Stimulated activated CD8-positive, alpha-beta memory T cell treated with anti-CD3 and anti-CD28 coated beads, Interleukin-15, amount 100 ng/mL, for 1 hour (primary cell): ENCODE data around the gene CNTLN.

ENCODE experiments used
- DNase-seq: peaks from one replicate; pipeline ENCODE4 v3.0.0-alpha.2; 2020; ENCODE audit warnings: low read depth

CNTLN gene, protein sequence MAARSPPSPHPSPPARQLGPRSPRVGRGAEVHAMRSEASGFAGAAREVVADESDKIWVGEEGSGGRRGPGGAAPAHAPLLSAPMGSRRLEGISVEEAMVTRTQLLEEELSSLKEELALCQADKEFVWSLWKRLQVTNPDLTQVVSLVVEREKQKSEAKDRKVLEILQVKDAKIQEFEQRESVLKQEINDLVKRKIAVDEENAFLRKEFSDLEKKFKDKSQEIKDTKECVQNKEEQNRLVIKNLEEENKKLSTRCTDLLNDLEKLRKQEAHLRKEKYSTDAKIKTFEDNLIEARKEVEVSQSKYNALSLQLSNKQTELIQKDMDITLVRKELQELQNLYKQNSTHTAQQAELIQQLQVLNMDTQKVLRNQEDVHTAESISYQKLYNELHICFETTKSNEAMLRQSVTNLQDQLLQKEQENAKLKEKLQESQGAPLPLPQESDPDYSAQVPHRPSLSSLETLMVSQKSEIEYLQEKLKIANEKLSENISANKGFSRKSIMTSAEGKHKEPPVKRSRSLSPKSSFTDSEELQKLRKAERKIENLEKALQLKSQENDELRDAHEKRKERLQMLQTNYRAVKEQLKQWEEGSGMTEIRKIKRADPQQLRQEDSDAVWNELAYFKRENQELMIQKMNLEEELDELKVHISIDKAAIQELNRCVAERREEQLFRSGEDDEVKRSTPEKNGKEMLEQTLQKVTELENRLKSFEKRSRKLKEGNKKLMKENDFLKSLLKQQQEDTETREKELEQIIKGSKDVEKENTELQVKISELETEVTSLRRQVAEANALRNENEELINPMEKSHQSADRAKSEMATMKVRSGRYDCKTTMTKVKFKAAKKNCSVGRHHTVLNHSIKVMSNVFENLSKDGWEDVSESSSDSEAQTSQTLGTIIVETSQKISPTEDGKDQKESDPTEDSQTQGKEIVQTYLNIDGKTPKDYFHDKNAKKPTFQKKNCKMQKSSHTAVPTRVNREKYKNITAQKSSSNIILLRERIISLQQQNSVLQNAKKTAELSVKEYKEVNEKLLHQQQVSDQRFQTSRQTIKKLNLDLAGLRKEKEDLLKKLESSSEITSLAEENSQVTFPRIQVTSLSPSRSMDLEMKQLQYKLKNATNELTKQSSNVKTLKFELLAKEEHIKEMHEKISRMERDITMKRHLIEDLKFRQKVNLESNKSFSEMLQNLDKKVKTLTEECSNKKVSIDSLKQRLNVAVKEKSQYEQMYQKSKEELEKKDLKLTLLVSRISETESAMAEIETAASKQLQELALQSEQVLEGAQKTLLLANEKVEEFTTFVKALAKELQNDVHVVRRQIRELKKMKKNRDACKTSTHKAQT (N-terminal part only)

DNA sequence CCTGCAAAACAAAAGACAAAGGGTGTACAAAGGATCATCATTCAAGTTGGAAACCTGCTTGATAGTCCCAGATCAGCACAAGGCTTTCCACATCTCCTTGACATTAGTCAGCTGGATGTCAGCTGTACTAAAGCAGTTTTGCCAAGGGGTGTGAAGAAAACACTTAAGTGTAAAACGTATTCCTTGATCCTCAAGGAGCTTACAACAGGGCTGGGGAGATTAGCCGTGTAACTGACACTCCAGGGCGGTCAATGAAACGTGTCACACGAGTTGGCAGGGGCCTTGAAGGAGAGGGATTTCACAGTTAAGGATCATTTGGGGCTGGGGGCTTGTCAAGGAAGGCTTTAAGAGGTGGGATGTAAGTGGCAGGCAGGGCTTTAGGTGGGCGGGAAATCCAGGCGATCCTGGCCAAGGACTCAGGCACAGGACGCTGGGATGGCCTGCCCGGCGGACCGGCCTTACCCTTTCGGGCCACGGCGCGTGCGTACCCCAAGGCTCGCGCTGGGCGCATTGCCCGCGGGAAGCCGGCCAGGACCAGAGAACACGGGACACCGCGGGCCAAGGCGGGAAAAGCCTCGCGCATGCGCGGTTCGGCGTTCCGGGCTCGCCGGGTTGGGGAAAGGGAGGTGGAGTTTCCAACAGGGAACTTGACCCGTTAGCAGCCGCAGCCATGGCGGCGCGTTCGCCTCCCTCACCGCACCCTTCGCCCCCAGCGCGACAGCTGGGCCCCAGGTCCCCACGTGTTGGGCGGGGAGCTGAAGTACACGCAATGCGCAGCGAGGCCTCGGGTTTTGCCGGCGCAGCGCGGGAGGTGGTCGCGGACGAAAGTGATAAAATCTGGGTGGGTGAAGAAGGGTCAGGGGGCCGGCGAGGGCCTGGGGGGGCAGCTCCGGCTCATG is at the start of gene CNTLN:
CNTLN (plus strand) TSS at position 645 of the 899 bp plus-strand sequence; CDS start at position 671, 26 bp downstream.
- no peak for DNase-seq

- DNase-seq: no peak
These were observed 46.3 kb upstream of the CNTLN start for GRCh38 chr9:17088566-17088965.

GRCh38 chr9:17090041-17090440 is 44.8 kb upstream of the CNTLN start:
- DNase-seq: no peak

DNA sequence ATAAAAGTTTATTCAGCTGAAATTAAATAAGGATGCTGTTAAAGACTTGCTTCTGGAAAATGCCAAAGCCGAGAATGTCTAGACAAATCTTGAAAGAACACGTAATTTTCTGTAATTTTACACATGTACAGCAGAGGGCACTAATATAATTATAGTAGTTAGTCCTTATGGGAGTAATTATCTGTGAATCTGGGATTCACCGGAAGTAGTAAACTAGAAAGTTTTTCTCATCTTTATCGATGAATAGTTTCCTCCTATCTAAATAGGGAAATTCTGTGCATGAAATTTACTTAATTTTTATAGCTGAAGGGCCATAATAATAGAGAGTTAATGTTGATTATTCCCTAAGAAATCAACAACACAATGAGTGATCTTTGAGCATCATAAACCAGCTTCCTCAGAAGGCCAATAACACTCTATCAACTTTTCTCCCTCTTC is 18.4 kb upstream of the CNTLN start:
- DNase-seq: no peak

DNA sequence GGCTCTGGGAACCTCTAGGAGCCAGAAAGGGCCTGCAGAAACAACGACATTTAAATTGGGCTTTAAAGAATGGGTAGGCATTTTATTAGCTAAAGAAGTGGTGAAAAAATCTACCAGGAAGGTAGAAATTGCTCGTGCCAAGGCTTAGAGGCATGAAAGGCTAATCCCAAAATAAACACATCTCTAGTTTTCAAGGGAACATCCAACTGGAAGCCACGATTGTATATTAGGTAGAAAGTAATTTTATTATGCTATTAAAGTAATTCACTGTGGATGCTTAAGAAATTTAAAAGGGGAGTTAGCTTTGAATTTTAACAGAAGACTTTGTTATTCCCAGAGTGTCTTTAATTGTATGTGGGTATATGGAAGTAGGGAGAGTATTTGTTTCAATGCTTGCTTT is 17.5 kb upstream of the CNTLN start:
- no peak for DNase-seq

GRCh38 chr9:17120203-17120602 is 14.6 kb upstream of the CNTLN start:
- DNase-seq: no peak

DNA sequence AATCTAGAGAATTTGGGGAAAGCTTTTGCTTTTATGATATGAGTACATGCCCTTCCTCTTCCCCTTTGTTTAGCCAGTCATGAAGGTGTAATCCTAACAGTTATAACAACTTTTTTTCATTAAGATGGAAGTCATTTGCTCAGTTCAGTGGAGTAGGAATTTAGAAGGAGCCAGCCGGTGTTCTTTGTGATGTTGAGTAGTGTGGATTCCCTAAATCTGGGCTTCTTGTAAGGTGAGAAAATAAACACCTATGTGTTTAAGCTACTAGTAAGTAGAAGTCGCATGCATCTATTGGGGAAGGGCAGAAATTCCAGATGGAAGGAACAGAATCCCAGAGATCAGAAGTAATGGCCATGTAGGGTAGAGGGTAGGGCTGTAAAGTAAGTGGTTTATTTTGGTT is 13.6 kb upstream of the CNTLN start:
- DNase-seq: no peak

DNA sequence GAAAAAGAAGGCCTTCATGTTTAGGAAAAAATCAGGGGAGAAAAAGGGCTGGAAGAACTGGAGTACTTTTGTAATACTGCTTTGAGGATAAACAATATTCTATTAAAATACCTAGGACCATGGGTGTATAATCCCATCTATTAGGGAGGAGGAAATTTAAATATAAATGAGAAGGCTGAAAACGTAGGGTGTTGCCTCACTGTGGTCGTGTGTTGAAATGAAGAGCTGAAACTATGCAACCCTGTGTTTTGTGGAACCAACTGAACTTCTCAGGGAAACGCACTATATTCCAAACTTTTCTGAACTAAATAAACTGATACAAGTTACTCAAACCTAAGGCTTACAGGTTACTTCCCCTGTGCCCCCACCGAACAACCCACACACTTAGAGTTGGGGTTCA is 4.5 kb upstream of the CNTLN start:
- DNase-seq: no peak

- no peak for DNase-seq
These were observed 4.1 kb upstream of the CNTLN start for GRCh38 chr9:17130725-17131124.

GRCh38 chr9:17131494-17131893 is 3.3 kb upstream of the CNTLN start:
- DNase-seq: no peak

DNA sequence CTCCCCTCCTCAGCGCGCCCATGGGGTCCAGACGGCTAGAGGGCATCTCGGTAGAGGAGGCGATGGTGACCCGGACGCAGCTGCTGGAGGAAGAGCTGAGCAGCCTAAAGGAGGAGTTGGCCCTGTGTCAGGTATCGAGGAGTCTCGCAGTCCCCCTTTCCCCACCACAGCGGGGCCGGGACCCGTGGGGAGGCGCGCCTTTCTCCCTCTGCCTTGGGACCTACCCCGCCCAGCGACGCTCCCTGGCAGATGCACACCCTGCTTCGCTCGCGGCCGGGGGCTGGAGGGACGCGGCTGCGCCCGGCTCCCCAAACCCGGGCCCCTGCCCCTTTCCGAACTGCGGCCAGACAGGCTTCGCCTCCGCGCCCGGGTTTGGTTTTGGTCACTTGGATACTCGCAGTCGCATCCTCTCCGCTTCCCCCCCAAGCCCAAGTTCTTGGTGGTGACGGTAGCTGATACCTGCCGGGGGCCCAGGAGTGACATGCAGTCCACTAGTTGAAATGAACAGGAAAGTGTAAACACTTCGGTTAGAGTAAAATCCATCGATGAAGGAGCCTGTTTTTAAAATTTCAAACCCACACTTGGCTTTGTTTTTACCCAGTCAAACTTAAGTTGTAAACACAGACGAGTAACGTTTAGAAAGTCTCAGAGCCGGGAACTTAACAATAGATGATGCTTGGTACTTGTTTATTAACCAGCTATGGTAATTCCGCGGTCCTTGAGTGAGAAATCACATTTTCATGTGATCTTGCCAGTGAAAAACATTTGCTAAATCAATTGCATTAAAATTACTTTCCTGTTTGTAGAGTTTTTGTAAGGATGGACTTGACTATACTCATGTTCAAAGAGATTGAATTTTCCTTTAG is 688 bp downstream of the CNTLN start:
- DNase-seq: no peak

DNA sequence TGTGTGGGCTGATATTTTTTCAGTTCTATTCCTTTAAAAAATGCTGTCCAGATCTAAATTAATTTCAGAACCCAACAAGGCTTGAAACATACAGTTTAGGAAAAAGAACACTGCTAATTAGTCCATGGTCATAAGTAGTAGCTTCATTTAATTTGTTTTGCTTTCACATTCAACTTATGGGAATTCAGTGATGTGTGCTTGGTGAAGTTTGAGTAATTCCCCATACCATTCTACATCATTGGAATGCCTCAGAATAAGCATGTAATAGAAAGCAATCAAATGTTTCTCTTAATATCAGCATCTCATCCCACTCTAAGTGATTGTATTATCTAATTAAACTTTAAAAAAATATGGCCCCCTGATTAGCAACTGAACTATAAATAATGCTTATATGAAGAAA is 2.7 kb downstream of the CNTLN start:
- DNase-seq: no peak

GRCh38 chr9:17138503-17138902 is 3.7 kb downstream of the CNTLN start:
- no peak for DNase-seq

DNA sequence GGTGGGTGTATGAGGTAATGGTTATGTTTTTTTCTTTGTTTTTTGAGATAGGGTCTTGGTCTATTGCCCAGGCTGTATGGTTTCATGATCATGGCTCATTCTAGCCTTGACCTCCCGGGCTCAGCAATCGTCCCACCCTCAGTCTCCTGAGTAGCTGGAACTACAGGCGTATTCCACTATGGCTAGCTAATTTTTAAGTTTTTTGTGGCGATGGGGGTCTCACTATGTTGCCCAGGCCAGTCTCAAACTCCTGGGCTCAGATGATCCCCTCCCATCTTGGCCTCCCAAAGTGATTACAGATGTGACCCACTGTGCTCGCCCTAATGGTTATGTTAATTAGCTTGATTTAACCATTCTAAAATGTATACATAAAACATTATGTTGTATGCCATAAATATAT is 5.6 kb downstream of the CNTLN start:
- no peak for DNase-seq

DNA sequence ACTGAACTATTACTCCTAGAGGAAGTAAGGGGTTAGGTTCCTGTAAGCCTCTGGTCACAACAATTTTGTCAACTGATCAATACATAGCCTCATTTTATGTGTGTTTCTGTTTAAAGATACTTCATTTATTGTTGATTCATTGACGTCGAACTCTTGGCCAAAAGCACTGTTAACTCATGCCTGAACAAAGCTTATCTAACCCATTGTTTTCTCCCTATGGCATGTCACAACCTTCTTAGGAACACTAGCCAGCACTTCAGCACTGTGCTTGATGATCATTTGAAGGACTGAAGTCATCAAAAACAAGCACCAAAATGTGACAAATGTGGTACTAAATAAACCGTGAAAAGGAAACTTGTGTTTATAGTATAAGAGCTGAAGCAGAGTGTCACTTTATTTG is 13.5 kb downstream of the CNTLN start:
- no peak for DNase-seq

DNA sequence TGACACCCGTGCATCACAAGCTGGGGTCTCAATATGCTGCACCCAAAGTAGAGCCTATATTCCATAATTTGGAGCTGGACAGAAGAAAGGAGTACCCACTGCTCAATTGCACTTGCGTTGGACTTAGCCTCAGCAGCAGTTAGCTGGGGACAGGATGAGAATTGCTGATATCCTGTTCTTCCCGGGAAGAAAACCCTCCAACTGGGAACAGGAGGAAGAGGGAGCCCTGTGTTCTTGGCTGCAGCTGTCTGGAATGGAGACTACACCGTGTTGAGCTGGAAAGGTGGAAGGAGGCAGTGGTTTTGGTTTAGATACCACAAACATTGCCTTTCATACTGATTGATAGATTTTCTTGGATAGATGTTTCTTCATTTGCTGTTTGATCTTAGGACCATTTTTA is 24.6 kb downstream of the CNTLN start:
- DNase-seq: no peak

- no peak for DNase-seq
These were observed 25.5 kb downstream of the CNTLN start for GRCh38 chr9:17160327-17160726.

GRCh38 chr9:17165764-17166163 is 30.9 kb downstream of the CNTLN start:
- DNase-seq: no peak

- DNase-seq: no peak
These were observed 31.5 kb downstream of the CNTLN start for GRCh38 chr9:17166346-17166745.
